Measurements from ENCODE around the gene SORBS1.

DNA sequence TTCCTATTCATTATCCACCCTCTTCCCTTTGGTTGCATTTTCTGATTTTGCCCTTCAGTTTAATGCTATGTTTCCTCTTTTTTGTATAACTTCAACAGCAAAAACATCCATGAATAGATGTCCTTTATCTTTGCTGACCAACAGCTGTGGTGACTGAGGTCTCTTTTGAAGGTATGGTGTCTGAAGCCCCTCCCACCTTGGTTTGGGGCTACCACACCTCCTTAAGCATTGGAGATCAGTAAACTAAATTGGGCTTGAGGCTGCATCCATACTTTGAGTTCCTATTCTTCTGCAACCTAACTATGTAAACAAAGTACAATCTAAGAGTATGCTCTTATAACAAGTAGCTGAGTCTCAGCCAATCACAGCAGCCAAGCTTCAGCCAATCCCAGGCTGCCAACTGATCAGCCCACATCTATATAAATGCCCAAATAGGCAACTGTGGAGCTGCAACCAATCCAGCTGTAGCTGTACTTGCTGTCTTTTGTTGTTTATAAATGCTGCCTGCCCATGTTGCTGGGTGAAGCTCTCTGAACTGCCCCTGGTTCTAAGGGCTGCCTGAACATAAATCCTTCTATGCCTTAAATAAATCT lies 201.0 kb downstream of the SORBS1 start:
- no peak for TF ChIP-seq MYNN (tag by site-specific recombination; IDR thresholded peaks at IDR 0.05; ENCODE audit: borderline replicate concordance)
- TF ChIP-seq, protein P1, sequence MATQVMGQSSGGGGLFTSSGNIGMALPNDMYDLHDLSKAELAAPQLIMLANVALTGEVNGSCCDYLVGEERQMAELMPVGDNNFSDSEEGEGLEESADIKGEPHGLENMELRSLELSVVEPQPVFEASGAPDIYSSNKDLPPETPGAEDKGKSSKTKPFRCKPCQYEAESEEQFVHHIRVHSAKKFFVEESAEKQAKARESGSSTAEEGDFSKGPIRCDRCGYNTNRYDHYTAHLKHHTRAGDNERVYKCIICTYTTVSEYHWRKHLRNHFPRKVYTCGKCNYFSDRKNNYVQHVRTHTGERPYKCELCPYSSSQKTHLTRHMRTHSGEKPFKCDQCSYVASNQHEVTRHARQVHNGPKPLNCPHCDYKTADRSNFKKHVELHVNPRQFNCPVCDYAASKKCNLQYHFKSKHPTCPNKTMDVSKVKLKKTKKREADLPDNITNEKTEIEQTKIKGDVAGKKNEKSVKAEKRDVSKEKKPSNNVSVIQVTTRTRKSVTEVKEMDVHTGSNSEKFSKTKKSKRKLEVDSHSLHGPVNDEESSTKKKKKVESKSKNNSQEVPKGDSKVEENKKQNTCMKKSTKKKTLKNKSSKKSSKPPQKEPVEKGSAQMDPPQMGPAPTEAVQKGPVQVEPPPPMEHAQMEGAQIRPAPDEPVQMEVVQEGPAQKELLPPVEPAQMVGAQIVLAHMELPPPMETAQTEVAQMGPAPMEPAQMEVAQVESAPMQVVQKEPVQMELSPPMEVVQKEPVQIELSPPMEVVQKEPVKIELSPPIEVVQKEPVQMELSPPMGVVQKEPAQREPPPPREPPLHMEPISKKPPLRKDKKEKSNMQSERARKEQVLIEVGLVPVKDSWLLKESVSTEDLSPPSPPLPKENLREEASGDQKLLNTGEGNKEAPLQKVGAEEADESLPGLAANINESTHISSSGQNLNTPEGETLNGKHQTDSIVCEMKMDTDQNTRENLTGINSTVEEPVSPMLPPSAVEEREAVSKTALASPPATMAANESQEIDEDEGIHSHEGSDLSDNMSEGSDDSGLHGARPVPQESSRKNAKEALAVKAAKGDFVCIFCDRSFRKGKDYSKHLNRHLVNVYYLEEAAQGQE (tag by site-specific recombination; IDR thresholded peaks at IDR 0.05): no peak
- TF ChIP-seq, protein P2, sequence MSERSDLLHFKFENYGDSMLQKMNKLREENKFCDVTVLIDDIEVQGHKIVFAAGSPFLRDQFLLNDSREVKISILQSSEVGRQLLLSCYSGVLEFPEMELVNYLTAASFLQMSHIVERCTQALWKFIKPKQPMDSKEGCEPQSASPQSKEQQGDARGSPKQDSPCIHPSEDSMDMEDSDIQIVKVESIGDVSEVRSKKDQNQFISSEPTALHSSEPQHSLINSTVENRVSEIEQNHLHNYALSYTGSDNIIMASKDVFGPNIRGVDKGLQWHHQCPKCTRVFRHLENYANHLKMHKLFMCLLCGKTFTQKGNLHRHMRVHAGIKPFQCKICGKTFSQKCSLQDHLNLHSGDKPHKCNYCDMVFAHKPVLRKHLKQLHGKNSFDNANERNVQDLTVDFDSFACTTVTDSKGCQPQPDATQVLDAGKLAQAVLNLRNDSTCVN (tag by site-specific recombination; optimal IDR thresholded peaks at IDR 0.05): no peak
- no peak for TF ChIP-seq ZNF830 (tag by site-specific recombination; IDR thresholded peaks at IDR 0.05; ENCODE audit: low read depth)
- no peak for TF ChIP-seq ZFHX2 (tag by site-specific recombination; conservative IDR thresholded peaks at IDR 0.05)
- TF ChIP-seq ZNF426 (tag by site-specific recombination; IDR thresholded peaks at IDR 0.05): no peak
- no peak for TF ChIP-seq ZNF155 (tag by site-specific recombination; IDR thresholded peaks at IDR 0.05)
- TF ChIP-seq, protein P3, sequence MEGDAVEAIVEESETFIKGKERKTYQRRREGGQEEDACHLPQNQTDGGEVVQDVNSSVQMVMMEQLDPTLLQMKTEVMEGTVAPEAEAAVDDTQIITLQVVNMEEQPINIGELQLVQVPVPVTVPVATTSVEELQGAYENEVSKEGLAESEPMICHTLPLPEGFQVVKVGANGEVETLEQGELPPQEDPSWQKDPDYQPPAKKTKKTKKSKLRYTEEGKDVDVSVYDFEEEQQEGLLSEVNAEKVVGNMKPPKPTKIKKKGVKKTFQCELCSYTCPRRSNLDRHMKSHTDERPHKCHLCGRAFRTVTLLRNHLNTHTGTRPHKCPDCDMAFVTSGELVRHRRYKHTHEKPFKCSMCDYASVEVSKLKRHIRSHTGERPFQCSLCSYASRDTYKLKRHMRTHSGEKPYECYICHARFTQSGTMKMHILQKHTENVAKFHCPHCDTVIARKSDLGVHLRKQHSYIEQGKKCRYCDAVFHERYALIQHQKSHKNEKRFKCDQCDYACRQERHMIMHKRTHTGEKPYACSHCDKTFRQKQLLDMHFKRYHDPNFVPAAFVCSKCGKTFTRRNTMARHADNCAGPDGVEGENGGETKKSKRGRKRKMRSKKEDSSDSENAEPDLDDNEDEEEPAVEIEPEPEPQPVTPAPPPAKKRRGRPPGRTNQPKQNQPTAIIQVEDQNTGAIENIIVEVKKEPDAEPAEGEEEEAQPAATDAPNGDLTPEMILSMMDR (tag by site-specific recombination; IDR thresholded peaks at IDR 0.05): no peak

Measured in HEK293 (cell line).